HFFc6 (cell line): Measurements from ENCODE around the gene SIK1. TPM values are rescaled to one million over a fixed set of nuclear protein-coding genes. Genes with fewer than 3 reads are reported as not detected.

ENCODE experiments used
- DNase-seq: peaks from one replicate; pipeline ENCODE4 v3.0.0-alpha.2; 2018
- H3K27ac Mint-ChIP-seq: 2 replicates; pipeline ENCODE4 v1.8.0; 2020; ENCODE audit warnings: mild to moderate bottlenecking, mixed read lengths
- H3K27me3 Mint-ChIP-seq: 2 replicates; pipeline ENCODE4 v1.8.0; 2021; ENCODE audit warnings: mild to moderate bottlenecking, moderate library complexity, mixed read lengths; ENCODE audit not compliant: insufficient read depth
- H3K36me3 Mint-ChIP-seq: 2 replicates; pipeline ENCODE4 v1.8.0; 2021; ENCODE audit warnings: low read depth, mixed read lengths
- H3K4me1 Mint-ChIP-seq: 2 replicates; pipeline ENCODE4 v1.8.0; 2020; ENCODE audit warnings: low read depth, mixed read lengths
- H3K4me3 Mint-ChIP-seq: 2 replicates; pipeline ENCODE4 v1.8.0; 2020; ENCODE audit warnings: mild to moderate bottlenecking, moderate library complexity, mixed read lengths
- H3K9me3 Mint-ChIP-seq: 2 replicates; pipeline ENCODE4 v1.8.0; 2020; ENCODE audit warnings: mild to moderate bottlenecking, mixed read lengths
- CTCF ChIP-seq: fragments of 200-600 bp; sonication (generic); IDR thresholded peaks from 2 replicates; pipeline ENCODE4 v1.5.0; 2021; ENCODE audit warnings: antibody characterized with exemption, mild to moderate bottlenecking
- total RNA-seq, 6 experiments: library from RNA; stranded (reverse); fragmentation: NEBNext Ultra II Directional; extraction: Animal tissue kit (Norgen Biotek cat#: 25700); gene quantifications; 2 replicates in 1 of 6; 3 replicates in 5 of 6; pipeline ENCODE4 v1.2.3, GENCODE V29; 2021

SIK1 gene
- total RNA-seq, 6 experiments from 2014 or later = 3.9 to 5.5 (median 4.7) TPM

DNA sequence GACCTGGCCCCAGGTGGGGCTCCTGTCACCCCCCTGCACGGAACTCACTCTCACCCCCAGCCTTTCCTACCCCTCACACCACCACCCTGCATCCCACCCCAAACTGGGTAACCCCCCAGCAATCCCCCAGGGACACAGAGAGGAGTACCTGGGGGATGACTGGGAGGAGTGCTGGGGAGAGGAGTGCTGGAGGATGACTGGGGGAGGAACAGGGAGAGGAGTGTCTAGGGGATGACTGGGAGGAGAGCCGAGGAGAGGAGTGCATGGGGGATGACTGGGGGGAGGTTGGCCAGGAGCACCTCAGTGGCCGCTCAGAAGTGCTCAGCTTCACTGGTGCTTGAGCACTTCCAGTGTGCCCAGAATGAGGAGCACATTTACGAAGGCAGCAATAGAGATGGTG is 59.1 kb downstream of the SIK1 start:
- H3K27me3 Mint-ChIP-seq = peaks cover 3% of the 10 kb centered on the region; the same call in 1 of the 2 replicates
- no peak for DNase-seq
- H3K4me3 Mint-ChIP-seq = no peak overlapping the region
- TF ChIP-seq CTCF = no peak
- H3K36me3 Mint-ChIP-seq = no peaks in the 10 kb centered on the region
- no peaks in the 10 kb centered on the region for H3K9me3 Mint-ChIP-seq
- H3K27ac Mint-ChIP-seq = no peak overlapping the region
- peaks cover 23% of the 10 kb centered on the region for H3K4me1 Mint-ChIP-seq

DNA sequence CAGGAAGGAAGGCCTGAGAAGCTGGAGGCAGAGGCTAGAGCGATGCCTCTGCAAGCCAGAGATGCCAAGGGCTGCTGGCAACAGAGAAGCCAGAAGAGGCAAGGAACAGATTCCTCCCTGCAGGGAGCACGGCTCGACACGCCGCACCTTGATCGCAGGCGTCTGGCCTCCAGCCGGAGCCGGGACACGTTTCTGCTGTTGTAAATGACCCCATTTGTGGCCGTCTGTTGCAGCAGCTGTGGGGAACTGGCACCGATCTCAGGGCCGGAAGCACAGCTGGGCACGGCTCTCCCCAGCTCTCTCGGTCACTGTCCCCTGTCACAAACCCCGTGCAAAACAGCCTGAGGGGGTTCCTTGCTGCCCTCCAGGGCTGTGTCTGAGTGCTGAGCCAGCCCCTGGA is 59.6 kb downstream of the SIK1 start:
- Mint-ChIP-seq H3K4me3 (no peak overlapping the region), H3K4me1 (peaks cover 29% of the 10 kb centered on the region), H3K9me3 (no peaks in the 10 kb centered on the region), H3K27me3 (peaks cover 3% of the 10 kb centered on the region; the same call in 1 of the 2 replicates), H3K36me3 (no peaks in the 10 kb centered on the region), H3K27ac (no peak overlapping the region)
- no peak for TF ChIP-seq CTCF
- no peak for DNase-seq

DNA sequence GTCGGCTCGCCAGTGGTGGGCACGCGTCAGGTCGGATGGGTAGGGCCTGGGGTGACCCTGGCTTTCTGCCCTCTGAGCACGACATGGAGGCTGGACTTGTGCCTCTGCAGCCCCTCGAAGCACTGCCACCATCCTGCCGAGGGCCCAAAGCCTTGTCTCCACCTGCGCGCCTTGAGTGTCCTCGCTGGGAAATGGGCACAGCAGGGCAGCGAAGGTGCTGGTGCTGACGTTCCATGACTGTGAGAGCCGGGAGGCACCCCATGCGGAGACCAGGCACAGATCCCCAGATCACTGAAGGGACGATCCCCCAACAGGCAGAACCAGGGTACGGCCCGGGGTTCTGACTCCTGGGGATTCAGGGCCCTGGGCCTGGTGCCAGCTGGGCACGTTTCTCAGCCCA is 60.3 kb downstream of the SIK1 start:
- Mint-ChIP-seq H3K9me3 (no peaks in the 10 kb centered on the region), H3K4me1 (peaks cover 35% of the 10 kb centered on the region), H3K27me3 (peaks cover 4% of the 10 kb centered on the region; the same call in 1 of the 2 replicates), H3K27ac (no peak overlapping the region), H3K36me3 (no peaks in the 10 kb centered on the region), H3K4me3 (no peak overlapping the region)
- DNase-seq = no peak
- no peak for TF ChIP-seq CTCF

GRCh38 chr21:43365611-43366426 is 61.1 kb downstream of the SIK1 start:
- no peak for DNase-seq
- TF ChIP-seq CTCF = no peak
- H3K4me1 Mint-ChIP-seq = peaks cover 43% of the 10 kb centered on the region
- H3K27ac Mint-ChIP-seq = no peak overlapping the region
- H3K27me3 Mint-ChIP-seq = peaks cover 5% of the 10 kb centered on the region; the same call in 1 of the 2 replicates
- no peak overlapping the region for H3K4me3 Mint-ChIP-seq
- no peaks in the 10 kb centered on the region for H3K36me3 Mint-ChIP-seq
- H3K9me3 Mint-ChIP-seq = no peaks in the 10 kb centered on the region

- H3K9me3 Mint-ChIP-seq = no peaks in the 10 kb centered on the region
- H3K27ac Mint-ChIP-seq = no peak overlapping the region
- H3K36me3 Mint-ChIP-seq = no peaks in the 10 kb centered on the region
- H3K4me3 Mint-ChIP-seq = no peak overlapping the region
- H3K27me3 Mint-ChIP-seq = peaks cover 5% of the 10 kb centered on the region; the same call in 1 of the 2 replicates
- peaks cover 35% of the 10 kb centered on the region for H3K4me1 Mint-ChIP-seq
- DNase-seq = no peak
- no peak for TF ChIP-seq CTCF
Measured at GRCh38 chr21:43364851-43365424, 62.0 kb downstream of the SIK1 start.

Other genes starting within 250 kb of the SIK1 start
- gene HSF2BP, start 232.4 kb upstream of the SIK1 start, total RNA-seq = under 1 TPM; 0.33 to 0.90 (median 0.59) TPM
- gene RRP1B, start 232.4 kb upstream of the SIK1 start, total RNA-seq = 10 to 100 TPM; 26.9 to 34.4 (median 27.6) TPM